GM23338 (cell line): Measurements from ENCODE around the gene WDR93. TPM values are rescaled to one million over a fixed set of nuclear protein-coding genes. Genes with fewer than 3 reads are reported as not detected.

Experiments used
- ATAC-seq: fragments of 200-7000 bp; cut with Tn5 transposase; 3 replicates; pipeline ENCODE4 v1.9.1; 2020
- DNase-seq: peaks from one replicate; pipeline ENCODE4 v3.0.0-alpha.2; 2015; ENCODE audit warnings: low spot score
- H2AFZ ChIP-seq: fragments of 200-600 bp; sonication (generic); 2 replicates; pipeline ENCODE4 v1.8.0; 2016; ENCODE audit warnings: antibody characterized with exemption, mild to moderate bottlenecking, moderate library complexity
- H3F3A ChIP-seq: fragments of 200-600 bp; sonication (generic); replicated peaks from 2 replicates; pipeline ENCODE4 v1.8.0; 2017; ENCODE audit warnings: antibody characterized with exemption, mixed run types, low read depth
- H3K27ac ChIP-seq: fragments of 200-600 bp; sonication (generic); 2 replicates; pipeline ENCODE4 v1.6.1; 2016; ENCODE audit warnings: low read depth
- H3K27me3 ChIP-seq: fragments of 200-600 bp; sonication (generic); 2 replicates; pipeline ENCODE4 v1.8.0; 2016; ENCODE audit warnings: mild to moderate bottlenecking, mixed run types, moderate library complexity; ENCODE audit not compliant: insufficient read depth
- H3K36me3 ChIP-seq: fragments of 200-600 bp; sonication (generic); 2 replicates; pipeline ENCODE4 v1.8.0; 2016; ENCODE audit warnings: mild to moderate bottlenecking; ENCODE audit not compliant: insufficient read depth
- H3K4me1 ChIP-seq: fragments of 200-600 bp; sonication (generic); 2 replicates; pipeline ENCODE4 v1.8.0; 2016; ENCODE audit warnings: mild to moderate bottlenecking, moderate library complexity; ENCODE audit not compliant: insufficient read depth
- H3K4me2 ChIP-seq: fragments of 200-600 bp; sonication (generic); 2 replicates; pipeline ENCODE4 v1.7.1; 2017; ENCODE audit warnings: mixed run types
- H3K4me3 ChIP-seq: fragments of 200-600 bp; sonication (generic); 2 replicates; pipeline ENCODE4 v1.6.1; 2016; ENCODE audit warnings: mixed run types
- H3K79me2 ChIP-seq: fragments of 200-600 bp; sonication (generic); replicated peaks from 2 replicates; pipeline ENCODE4 v1.8.0; 2017; ENCODE audit warnings: mild to moderate bottlenecking; ENCODE audit not compliant: insufficient read depth
- H3K9me2 ChIP-seq: fragments of 200-600 bp; sonication (generic); 2 replicates; pipeline ENCODE4 v1.8.0; 2017; ENCODE audit not compliant: insufficient read depth
- H4K20me1 ChIP-seq: fragments of 200-600 bp; sonication (generic); replicated peaks from 2 replicates; pipeline ENCODE4 v1.8.0; 2017; ENCODE audit warnings: mild to moderate bottlenecking; ENCODE audit not compliant: insufficient read depth
- H3K27ac Mint-ChIP-seq: 2 replicates; pipeline ENCODE4 v1.8.0; 2020; ENCODE audit warnings: inconsistent platforms, mild to moderate bottlenecking, moderate library complexity, mixed read lengths
- H3K27me3 Mint-ChIP-seq: 3 replicates; pipeline ENCODE4 v1.8.0; 2022; ENCODE audit warnings: low read depth, mild to moderate bottlenecking, moderate library complexity, mixed read lengths, inconsistent platforms; ENCODE audit not compliant: insufficient read depth, poor library complexity
- H3K36me3 Mint-ChIP-seq: 3 replicates; pipeline ENCODE4 v1.8.0; 2021; ENCODE audit warnings: low read depth, mild to moderate bottlenecking, inconsistent platforms, moderate library complexity, mixed read lengths
- H3K4me1 Mint-ChIP-seq: 3 replicates; pipeline ENCODE4 v1.8.0; 2020; ENCODE audit warnings: mild to moderate bottlenecking, inconsistent platforms, mixed read lengths
- H3K4me3 Mint-ChIP-seq: 3 replicates; pipeline ENCODE4 v1.8.0; 2021; ENCODE audit warnings: moderate library complexity, mild to moderate bottlenecking, inconsistent platforms, mixed read lengths
- H3K9me3 Mint-ChIP-seq: 3 replicates; pipeline ENCODE4 v1.8.0; 2020; ENCODE audit warnings: moderate library complexity, mild to moderate bottlenecking, inconsistent platforms, mixed read lengths
- CREB1 ChIP-seq: fragments of 250-450 bp; sonication (Bioruptor Pico); IDR thresholded peaks from 2 replicates; pipeline ENCODE4 v1.5.0; 2020; ENCODE audit warnings: low read depth, mild to moderate bottlenecking, moderate library complexity
- EZH2 ChIP-seq: fragments of 200-600 bp; sonication (generic); IDR thresholded peaks from one replicate; pipeline ENCODE4 v1.8.0; 2017; ENCODE audit warnings: antibody characterized with exemption, mild to moderate bottlenecking, low read depth; ENCODE audit not compliant: unreplicated experiment
- EZH2phosphoT487 ChIP-seq: fragments of 200-600 bp; sonication (generic); IDR thresholded peaks from one replicate; pipeline ENCODE4 v1.8.1; 2018; ENCODE audit warnings: antibody characterized with exemption; ENCODE audit not compliant: unreplicated experiment
- JUNB ChIP-seq: IDR thresholded peaks from one replicate; pipeline ENCODE4 v1.6.1; 2016; ENCODE audit warnings: antibody characterized with exemption; ENCODE audit not compliant: unreplicated experiment
- NANOG ChIP-seq: IDR thresholded peaks from 2 replicates; pipeline ENCODE4 v1.6.1; 2016; ENCODE audit warnings: antibody characterized with exemption, borderline replicate concordance
- POLR2AphosphoS5 ChIP-seq: IDR thresholded peaks from 2 replicates; pipeline ENCODE4 v1.6.1; 2016; ENCODE audit warnings: antibody characterized with exemption, low read depth
- STAT1 ChIP-seq: IDR thresholded peaks from one replicate; pipeline ENCODE4 v1.6.1; 2016; ENCODE audit warnings: antibody characterized with exemption; ENCODE audit not compliant: unreplicated experiment
- ZNF114 ChIP-seq: fragments of 250-450 bp; sonication (Bioruptor Pico); IDR thresholded peaks from 2 replicates; pipeline ENCODE4 v1.5.0; 2020; ENCODE audit warnings: mild to moderate bottlenecking, moderate library complexity
- ZNF331 ChIP-seq: fragments of 250-450 bp; sonication (Bioruptor Pico); IDR thresholded peaks from 2 replicates; pipeline ENCODE4 v1.5.0; 2020; ENCODE audit warnings: low read depth, mild to moderate bottlenecking, moderate library complexity
- polyA plus RNA-seq: library from polyadenylated mRNA; unstranded; fragments of >200 nt; fragmentation: Nextera tagmentation; extraction: Ambion mirVana; gene quantifications from 2 replicates; pipeline ENCODE4 v1.2.1, GENCODE V29; 2016
- total RNA-seq: library from RNA; depleted of rRNA; stranded (reverse); fragments of >200 nt; shearing (Covaris generic); gene quantifications from 2 replicates; pipeline ENCODE4 v1.2.3, GENCODE V29; 2014
- TF ChIP-seq, protein P1 (sequence below): fragments of 250-450 bp; sonication (Bioruptor Pico); IDR thresholded peaks from 2 replicates; pipeline ENCODE4 v1.5.0; 2020; ENCODE audit warnings: mild to moderate bottlenecking, moderate library complexity
- TF ChIP-seq, protein P2 (sequence below): IDR thresholded peaks from one replicate; pipeline ENCODE4 v1.6.1; 2018; ENCODE audit warnings: antibody characterized with exemption; ENCODE audit not compliant: unreplicated experiment
- TF ChIP-seq, protein P3 (sequence below), 2 experiments: fragments of 200-600 bp in 1 of 2; sonication (generic) in 1 of 2; conservative IDR thresholded peaks; 2 replicates each; pipeline versions ENCODE4 v1.5.1 to v1.6.1; 2016 to 2017; ENCODE audit warnings: antibody characterized with exemption in 2 of 2, low read depth in 2 of 2, mild to moderate bottlenecking in 2 of 2, moderate library complexity in 1 of 2
- TF ChIP-seq, protein P4 (sequence below): IDR thresholded peaks from 2 replicates; pipeline ENCODE4 v1.6.1; 2016; ENCODE audit warnings: antibody characterized with exemption

The WDR93 gene
- total and polyA plus RNA-seq, 2 experiments from 2014 or later = 0.14 TPM; not detected in 1

DNA sequence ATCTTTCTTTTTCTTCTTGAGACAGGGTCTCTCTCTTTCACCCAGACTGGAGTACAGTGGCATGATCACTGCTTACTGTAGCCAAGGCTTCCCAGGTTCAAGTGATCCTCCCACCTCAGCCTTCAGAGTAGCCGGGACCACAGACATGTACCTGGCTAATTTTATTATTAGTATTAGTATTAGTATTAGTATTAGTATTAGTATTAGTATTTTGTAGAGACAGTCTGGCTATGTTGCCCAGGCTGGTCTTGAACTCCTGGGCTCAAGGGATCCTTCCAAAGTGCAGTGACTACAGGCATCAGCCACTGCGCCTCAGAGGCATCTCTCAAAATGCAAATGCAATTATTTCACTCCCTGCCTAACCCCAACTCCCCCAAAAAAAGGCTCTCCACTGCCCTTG lies 37.0 kb upstream of the WDR93 start:
- Mint-ChIP-seq H3K27ac (no peak overlapping the region), H3K9me3 (no peaks in the 10 kb centered on the region), H3K4me1 (peaks cover 10% of the 10 kb centered on the region), H3K27me3 (peaks cover 5% of the 10 kb centered on the region), H3K4me3 (no peak overlapping the region), H3K36me3 (peaks cover 17% of the 10 kb centered on the region)
- Histone ChIP-seq H3K27me3 (no peaks in the 10 kb centered on the region), H3F3A (no peaks in the 10 kb centered on the region), H3K27ac (no peak overlapping the region), H3K9me2 (no peaks in the 10 kb centered on the region), H4K20me1 (no peaks in the 10 kb centered on the region; the same call in 1 of the 2 replicates), H3K36me3 (no peaks in the 10 kb centered on the region), H3K79me2 (peaks cover 16% of the 10 kb centered on the region), H3K4me1 (peaks cover 5% of the 10 kb centered on the region; the same call in 1 of the 2 replicates), H2AFZ (no peak overlapping the region), H3K4me3 (no peak overlapping the region), H3K4me2 (no peak overlapping the region)
- ATAC-seq (no peak), DNase-seq (no peak)
- TF ChIP-seq, protein P1, sequence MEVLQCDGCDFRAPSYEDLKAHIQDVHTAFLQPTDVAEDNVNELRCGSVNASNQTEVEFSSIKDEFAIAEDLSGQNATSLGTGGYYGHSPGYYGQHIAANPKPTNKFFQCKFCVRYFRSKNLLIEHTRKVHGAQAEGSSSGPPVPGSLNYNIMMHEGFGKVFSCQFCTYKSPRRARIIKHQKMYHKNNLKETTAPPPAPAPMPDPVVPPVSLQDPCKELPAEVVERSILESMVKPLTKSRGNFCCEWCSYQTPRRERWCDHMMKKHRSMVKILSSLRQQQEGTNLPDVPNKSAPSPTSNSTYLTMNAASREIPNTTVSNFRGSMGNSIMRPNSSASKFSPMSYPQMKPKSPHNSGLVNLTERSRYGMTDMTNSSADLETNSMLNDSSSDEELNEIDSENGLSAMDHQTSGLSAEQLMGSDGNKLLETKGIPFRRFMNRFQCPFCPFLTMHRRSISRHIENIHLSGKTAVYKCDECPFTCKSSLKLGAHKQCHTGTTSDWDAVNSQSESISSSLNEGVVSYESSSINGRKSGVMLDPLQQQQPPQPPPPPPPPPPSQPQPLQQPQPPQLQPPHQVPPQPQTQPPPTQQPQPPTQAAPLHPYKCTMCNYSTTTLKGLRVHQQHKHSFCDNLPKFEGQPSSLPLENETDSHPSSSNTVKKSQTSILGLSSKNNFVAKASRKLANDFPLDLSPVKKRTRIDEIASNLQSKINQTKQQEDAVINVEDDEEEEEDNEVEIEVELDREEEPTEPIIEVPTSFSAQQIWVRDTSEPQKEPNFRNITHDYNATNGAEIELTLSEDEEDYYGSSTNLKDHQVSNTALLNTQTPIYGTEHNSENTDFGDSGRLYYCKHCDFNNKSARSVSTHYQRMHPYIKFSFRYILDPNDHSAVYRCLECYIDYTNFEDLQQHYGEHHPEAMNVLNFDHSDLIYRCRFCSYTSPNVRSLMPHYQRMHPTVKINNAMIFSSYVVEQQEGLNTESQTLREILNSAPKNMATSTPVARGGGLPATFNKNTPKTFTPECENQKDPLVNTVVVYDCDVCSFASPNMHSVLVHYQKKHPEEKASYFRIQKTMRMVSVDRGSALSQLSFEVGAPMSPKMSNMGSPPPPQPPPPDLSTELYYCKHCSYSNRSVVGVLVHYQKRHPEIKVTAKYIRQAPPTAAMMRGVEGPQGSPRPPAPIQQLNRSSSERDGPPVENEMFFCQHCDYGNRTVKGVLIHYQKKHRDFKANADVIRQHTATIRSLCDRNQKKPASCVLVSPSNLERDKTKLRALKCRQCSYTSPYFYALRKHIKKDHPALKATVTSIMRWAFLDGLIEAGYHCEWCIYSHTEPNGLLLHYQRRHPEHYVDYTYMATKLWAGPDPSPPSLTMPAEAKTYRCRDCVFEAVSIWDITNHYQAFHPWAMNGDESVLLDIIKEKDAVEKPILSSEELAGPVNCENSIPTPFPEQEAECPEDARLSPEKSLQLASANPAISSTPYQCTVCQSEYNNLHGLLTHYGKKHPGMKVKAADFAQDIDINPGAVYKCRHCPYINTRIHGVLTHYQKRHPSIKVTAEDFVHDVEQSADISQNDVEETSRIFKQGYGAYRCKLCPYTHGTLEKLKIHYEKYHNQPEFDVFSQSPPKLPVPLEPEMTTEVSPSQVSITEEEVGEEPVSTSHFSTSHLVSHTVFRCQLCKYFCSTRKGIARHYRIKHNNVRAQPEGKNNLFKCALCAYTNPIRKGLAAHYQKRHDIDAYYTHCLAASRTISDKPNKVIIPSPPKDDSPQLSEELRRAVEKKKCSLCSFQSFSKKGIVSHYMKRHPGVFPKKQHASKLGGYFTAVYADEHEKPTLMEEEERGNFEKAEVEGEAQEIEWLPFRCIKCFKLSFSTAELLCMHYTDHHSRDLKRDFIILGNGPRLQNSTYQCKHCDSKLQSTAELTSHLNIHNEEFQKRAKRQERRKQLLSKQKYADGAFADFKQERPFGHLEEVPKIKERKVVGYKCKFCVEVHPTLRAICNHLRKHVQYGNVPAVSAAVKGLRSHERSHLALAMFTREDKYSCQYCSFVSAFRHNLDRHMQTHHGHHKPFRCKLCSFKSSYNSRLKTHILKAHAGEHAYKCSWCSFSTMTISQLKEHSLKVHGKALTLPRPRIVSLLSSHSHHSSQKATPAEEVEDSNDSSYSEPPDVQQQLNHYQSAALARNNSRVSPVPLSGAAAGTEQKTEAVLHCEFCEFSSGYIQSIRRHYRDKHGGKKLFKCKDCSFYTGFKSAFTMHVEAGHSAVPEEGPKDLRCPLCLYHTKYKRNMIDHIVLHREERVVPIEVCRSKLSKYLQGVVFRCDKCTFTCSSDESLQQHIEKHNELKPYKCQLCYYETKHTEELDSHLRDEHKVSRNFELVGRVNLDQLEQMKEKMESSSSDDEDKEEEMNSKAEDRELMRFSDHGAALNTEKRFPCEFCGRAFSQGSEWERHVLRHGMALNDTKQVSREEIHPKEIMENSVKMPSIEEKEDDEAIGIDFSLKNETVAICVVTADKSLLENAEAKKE (CRISPR knock-in tag) = no peak
- TF ChIP-seq POLR2AphosphoS5 (no peak), ZNF114 (CRISPR knock-in tag) (no peak), ZNF331 (CRISPR knock-in tag) (no peak), STAT1 (no peak), CREB1 (CRISPR knock-in tag) (no peak), NANOG (no peak), JUNB (no peak), EZH2phosphoT487 (no peak), EZH2 (no peak)
- TF ChIP-seq, protein P2, sequence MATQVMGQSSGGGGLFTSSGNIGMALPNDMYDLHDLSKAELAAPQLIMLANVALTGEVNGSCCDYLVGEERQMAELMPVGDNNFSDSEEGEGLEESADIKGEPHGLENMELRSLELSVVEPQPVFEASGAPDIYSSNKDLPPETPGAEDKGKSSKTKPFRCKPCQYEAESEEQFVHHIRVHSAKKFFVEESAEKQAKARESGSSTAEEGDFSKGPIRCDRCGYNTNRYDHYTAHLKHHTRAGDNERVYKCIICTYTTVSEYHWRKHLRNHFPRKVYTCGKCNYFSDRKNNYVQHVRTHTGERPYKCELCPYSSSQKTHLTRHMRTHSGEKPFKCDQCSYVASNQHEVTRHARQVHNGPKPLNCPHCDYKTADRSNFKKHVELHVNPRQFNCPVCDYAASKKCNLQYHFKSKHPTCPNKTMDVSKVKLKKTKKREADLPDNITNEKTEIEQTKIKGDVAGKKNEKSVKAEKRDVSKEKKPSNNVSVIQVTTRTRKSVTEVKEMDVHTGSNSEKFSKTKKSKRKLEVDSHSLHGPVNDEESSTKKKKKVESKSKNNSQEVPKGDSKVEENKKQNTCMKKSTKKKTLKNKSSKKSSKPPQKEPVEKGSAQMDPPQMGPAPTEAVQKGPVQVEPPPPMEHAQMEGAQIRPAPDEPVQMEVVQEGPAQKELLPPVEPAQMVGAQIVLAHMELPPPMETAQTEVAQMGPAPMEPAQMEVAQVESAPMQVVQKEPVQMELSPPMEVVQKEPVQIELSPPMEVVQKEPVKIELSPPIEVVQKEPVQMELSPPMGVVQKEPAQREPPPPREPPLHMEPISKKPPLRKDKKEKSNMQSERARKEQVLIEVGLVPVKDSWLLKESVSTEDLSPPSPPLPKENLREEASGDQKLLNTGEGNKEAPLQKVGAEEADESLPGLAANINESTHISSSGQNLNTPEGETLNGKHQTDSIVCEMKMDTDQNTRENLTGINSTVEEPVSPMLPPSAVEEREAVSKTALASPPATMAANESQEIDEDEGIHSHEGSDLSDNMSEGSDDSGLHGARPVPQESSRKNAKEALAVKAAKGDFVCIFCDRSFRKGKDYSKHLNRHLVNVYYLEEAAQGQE = no peak
- TF ChIP-seq, protein P3, sequence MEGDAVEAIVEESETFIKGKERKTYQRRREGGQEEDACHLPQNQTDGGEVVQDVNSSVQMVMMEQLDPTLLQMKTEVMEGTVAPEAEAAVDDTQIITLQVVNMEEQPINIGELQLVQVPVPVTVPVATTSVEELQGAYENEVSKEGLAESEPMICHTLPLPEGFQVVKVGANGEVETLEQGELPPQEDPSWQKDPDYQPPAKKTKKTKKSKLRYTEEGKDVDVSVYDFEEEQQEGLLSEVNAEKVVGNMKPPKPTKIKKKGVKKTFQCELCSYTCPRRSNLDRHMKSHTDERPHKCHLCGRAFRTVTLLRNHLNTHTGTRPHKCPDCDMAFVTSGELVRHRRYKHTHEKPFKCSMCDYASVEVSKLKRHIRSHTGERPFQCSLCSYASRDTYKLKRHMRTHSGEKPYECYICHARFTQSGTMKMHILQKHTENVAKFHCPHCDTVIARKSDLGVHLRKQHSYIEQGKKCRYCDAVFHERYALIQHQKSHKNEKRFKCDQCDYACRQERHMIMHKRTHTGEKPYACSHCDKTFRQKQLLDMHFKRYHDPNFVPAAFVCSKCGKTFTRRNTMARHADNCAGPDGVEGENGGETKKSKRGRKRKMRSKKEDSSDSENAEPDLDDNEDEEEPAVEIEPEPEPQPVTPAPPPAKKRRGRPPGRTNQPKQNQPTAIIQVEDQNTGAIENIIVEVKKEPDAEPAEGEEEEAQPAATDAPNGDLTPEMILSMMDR (conservative IDR thresholded peaks at IDR 0.05; ENCODE audit: low read depth in 2 of 2) = no peak
- TF ChIP-seq, protein P4, sequence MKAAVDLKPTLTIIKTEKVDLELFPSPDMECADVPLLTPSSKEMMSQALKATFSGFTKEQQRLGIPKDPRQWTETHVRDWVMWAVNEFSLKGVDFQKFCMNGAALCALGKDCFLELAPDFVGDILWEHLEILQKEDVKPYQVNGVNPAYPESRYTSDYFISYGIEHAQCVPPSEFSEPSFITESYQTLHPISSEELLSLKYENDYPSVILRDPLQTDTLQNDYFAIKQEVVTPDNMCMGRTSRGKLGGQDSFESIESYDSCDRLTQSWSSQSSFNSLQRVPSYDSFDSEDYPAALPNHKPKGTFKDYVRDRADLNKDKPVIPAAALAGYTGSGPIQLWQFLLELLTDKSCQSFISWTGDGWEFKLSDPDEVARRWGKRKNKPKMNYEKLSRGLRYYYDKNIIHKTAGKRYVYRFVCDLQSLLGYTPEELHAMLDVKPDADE = no peak
